HG03565 (cell line): ENCODE data around the gene SANBR.

Experiments used
- ATAC-seq: cut with Tn5 transposase; IDR thresholded peaks from one replicate; pipeline ENCODE4 v1.9.1; 2021; ENCODE audit warnings: mild to moderate bottlenecking, moderate library complexity; ENCODE audit not compliant: unreplicated experiment

Gene SANBR

GRCh38 chr2:61089797-61090196 lies 24.1 kb downstream of the SANBR start:
- no peak for ATAC-seq

- no peak for ATAC-seq
Measured at GRCh38 chr2:61090386-61090921, 24.8 kb downstream of the SANBR start.

DNA sequence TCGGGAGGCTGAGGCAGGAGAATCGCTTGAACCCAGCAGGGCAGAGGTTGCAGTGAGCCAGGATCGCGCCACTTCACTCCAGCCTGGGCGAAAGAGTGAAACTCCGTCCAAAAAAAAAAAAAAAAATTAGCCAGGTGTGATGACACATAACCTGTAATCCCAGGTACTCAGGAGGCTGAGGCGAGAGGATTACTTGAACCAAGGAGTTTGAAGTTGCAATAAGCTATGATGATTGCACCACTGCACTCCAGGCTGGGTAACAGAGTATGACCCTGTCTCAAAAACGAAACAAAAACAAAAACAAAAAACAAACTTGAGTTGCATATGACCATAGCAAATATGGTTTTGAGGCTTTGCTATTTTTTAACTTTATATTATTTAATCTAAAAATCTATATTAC lies 25.8 kb downstream of the SANBR start:
- no peak for ATAC-seq

DNA sequence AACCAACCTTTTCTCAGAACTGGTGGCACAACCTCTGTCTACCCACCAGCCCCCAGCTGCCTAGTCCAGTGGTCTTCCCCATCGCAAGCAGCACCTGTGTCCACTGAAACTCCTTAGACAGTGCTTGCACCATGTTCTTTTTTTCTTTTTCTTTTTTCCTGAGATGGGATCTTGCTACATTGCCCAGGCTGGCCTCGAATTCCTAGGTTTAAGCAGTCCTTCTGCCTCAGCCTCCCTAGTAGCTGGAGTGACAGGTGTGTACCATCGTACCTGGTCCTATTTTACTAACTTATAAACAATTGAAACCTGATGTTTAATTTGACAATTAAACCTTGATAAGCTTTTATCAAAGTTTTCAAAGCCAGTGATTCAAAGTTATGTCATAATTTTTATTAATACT lies 30.8 kb downstream of the SANBR start:
- no peak for ATAC-seq

DNA sequence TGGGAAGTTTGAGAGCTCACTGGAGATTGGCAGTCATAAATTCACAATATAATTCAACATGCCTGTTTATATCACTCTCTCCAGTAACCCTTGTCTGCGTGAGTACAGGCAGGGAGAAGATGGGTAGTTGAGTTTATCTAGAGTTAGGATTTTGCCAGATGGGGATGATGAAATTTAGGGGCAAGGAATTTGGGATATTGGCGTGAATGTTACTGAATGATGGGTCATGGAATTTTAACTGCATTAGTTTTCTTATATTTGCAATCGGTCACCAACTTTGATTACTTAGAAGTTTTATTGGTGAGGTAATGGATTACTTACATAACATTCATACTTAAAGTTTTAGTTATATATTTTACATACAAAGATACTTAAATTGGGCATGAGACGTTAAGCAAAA lies 35.1 kb downstream of the SANBR start:
- ATAC-seq, result no peak

GRCh38 chr2:61109291-61109690 lies 43.6 kb downstream of the SANBR start:
- no peak for ATAC-seq

GRCh38 chr2:61111708-61112107 lies 46.0 kb downstream of the SANBR start:
- no peak for ATAC-seq

- no peak for ATAC-seq
Measured at GRCh38 chr2:61114147-61114546, 48.5 kb downstream of the SANBR start.
